Stimulated activated CD8-positive, alpha-beta memory T cell treated with anti-CD3 and anti-CD28 coated beads, Interleukin-4, amount 100 ng/mL, for 48 hours (primary cell): ENCODE results near the gene CDH23.

Source experiments
- DNase-seq: peaks from one replicate; pipeline ENCODE4 v3.0.0-alpha.2; 2020

CDH23 gene

GRCh38 chr10:71767420-71768035 is 370.8 kb downstream of the CDH23 start:
- DNase-seq: no peak

GRCh38 chr10:71769279-71769823 is 372.6 kb downstream of the CDH23 start:
- peak; percentile 52 for DNase-seq

- no peak for DNase-seq
These were observed 373.5 kb downstream of the CDH23 start for GRCh38 chr10:71770255-71770654.

DNA sequence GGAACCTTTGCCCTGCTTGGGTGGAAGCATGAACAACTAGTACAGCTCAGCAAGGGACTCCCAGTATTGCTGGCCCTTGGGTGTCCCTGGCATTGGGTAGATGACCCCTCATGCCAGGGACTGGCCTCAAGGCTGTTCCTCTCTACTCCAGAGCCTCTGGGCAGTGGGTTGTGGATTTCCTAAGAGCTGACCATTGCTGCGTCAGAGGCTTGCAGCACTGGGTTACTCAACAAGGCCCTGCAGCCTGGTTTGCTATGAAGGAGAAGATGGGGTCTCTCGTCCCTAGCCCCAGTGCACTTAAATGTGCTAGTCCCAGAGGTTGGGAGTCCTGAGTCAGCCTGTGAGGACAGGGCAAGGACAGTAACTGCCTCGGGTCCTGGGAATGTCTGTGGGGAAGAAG is 374.1 kb downstream of the CDH23 start:
- no peak for DNase-seq

GRCh38 chr10:71771204-71771603 is 374.5 kb downstream of the CDH23 start:
- no peak for DNase-seq

GRCh38 chr10:71771821-71772617 is 375.3 kb downstream of the CDH23 start:
- peak; percentile 57 for DNase-seq

- peak; percentile 40 for DNase-seq
These were observed 376.1 kb downstream of the CDH23 start for GRCh38 chr10:71772832-71773220.

GRCh38 chr10:71773221-71773971 is 376.7 kb downstream of the CDH23 start, which contains the start of gene VSIR:
Gene VSIR (minus strand): TSS chr10:71773520. CDS start chr10:71773439, 81 bp downstream.
- DNase-seq: peak; percentile 98

- DNase-seq: no peak
These were observed 378.4 kb downstream of the CDH23 start for GRCh38 chr10:71774916-71775702.

- no peak for DNase-seq
These were observed 379.8 kb downstream of the CDH23 start for GRCh38 chr10:71776481-71776925.

DNA sequence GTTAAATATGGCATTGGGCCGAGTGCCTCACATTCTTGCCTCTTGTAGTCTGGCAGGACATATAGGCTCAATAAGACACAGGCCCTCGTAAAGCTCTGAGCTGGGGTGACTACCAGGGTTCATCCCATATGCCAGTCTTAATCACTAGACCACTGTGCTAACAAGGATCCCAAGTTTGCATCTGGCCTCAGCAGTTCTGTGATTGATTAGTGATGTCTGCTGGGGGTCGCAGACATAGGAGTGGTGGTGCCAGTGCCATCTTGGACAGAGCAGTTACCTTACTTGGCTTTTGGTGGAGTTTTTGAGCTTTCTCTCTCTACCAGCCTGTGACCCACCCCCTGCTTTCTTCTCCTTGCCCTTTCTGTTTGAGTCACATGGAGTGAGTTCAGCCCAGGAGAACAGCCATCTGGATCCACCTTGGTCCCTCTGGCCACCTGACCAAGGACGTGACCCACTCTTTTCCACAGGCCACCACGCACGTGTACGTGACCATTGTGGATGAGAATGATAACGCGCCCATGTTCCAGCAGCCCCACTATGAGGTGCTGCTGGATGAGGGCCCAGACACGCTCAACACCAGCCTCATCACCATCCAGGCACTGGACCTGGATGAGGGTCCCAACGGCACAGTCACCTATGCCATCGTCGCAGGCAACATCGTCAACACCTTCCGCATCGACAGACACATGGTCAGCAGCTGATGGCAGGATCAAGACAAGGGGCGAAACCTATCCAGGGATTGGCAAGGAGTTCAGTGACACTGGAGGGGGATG is 380.7 kb downstream of the CDH23 start:
- no peak for DNase-seq

GRCh38 chr10:71778071-71778825 is 381.5 kb downstream of the CDH23 start:
- no peak for DNase-seq

DNA sequence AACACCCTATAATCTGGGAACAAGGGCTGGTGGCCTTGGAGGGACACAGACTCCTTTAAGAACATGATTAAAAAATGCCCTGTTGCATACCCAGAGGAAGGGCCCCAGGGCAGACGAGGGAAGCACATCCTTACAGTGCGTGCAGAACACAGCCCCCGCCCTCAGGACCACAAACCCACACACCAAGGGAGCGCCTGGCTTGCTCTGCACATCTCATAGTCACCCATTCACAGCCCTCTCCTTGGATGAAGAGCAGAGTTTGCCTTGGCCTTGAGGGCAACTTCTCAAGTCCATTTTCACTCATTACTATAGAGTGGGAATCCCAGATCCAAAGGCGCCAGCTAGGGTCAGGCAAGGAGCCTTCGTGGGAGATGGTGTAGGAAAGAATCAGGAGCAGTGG is 382.9 kb downstream of the CDH23 start:
- no peak for DNase-seq

- DNase-seq: no peak
These were observed 383.4 kb downstream of the CDH23 start for GRCh38 chr10:71780156-71780555.

- no peak for DNase-seq
These were observed 384.0 kb downstream of the CDH23 start for GRCh38 chr10:71780719-71781118.

DNA sequence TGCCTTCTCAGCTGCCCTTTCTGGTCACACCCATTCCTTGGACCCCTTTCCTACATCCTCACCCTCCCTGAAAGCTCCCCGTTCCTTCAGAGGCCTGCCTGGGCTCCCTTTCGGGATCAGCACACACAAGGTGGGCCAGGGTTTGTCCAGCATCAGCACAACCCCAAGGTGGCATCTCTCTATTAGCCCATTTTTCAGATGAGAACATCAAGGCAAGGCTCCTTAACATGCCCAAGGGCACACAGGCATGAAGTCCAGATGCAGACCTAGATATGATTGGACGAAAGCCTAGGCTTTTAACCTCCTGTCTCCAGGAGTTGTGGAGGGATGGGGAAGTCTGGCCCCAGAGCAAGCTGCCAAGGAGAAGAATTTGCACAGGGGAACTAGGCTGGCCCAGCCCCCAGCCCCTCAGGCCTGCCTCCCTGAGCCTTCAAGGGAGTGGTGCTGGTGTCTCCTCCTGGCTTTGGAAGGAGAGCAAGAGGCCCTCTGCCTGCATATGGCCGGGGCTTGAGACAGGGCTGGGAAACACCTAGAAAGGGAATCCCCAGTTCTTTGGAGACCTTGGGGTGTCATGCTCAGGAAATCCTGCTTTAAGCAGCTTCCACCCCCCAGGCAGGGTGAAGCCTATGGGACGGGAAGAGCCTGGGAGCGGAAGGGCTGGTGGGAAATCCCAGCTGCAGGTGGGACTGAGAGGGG is 385.6 kb downstream of the CDH23 start:
- no peak for DNase-seq

DNA sequence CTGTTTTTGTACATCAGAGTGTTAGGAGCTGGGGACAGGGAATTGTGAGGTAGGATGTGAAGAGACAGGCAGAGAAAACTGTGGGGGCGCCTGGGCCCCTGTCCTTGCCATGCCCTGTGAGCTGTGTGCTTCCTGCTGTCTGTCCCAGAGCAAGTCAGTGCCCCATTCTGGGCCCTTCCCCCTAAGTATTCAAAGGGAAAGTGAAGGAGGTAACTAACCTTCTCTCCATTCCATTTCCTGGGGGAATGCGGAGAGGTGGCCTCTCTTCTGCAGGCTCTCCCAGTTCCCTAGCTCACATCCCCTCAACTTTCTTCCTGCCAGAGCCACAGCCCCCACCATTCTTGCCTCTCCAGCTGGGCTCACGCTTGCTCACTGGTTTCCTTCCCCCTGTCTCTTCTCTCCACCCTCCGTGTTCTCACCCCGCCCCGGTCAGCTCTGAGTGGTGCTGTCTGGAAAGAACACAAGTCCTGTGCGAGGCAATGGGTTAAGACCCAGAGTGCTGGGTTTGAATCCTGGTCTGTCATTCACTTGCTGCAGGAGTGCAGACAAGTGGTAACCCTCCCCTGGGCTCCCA is 386.3 kb downstream of the CDH23 start:
- DNase-seq: no peak

- DNase-seq: no peak
These were observed 387.4 kb downstream of the CDH23 start for GRCh38 chr10:71783917-71784678.

DNA sequence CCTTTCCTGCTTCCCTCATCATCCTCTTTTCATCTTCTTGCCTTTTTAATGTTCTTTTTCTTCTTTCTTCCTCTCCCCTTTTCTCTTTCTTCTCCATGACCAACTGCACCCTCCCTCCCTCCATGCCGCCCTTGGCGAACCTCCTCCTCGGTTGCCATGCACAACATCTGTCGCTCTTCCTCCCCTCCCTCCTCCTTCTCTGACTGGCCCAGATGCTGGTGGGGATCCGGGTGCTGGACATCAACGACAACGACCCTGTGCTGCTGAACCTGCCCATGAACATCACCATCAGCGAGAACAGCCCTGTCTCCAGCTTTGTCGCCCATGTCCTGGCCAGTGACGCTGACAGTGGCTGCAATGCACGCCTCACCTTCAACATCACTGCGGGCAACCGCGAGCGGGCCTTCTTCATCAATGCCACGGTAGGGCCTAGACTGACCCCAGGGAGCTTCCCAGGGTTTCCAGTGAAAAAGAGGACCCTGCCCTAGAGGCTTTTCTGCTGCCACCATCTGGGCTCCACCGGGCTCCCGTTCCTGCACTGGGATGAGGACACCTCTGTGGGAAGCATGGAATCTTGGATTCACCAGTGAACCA is 388.1 kb downstream of the CDH23 start:
- no peak for DNase-seq
